HepG2 (cell line): ENCODE measurements around the gene AQP10. TPM values are rescaled to one million over a fixed set of nuclear protein-coding genes. Genes with fewer than 3 reads are reported as not detected.

Experiments used
- AFF4 ChIP-seq: sonication (generic); formaldehyde crosslinking; IDR thresholded peaks from 2 replicates; pipeline ENCODE4 v1.4.0; 2020; ENCODE audit warnings: missing genetic modification reagents
- ATRX ChIP-seq: sonication (generic); formaldehyde crosslinking; IDR thresholded peaks from 2 replicates; pipeline ENCODE4 v1.4.0; 2020; ENCODE audit warnings: missing genetic modification reagents, borderline replicate concordance
- CHD2 ChIP-seq: IDR thresholded peaks from 2 replicates; pipeline ENCODE4 v1.6.1; 2011; ENCODE audit warnings: low read depth, low read length, improper control_type of control experiment
- E2F2 ChIP-seq: sonication (generic); formaldehyde crosslinking; IDR thresholded peaks from 2 replicates; pipeline ENCODE4 v1.4.0; 2020; ENCODE audit warnings: missing genetic modification reagents, borderline replicate concordance
- GATAD2A ChIP-seq: IDR thresholded peaks from 2 replicates; pipeline ENCODE4 v1.6.1; 2016
- GTF3A ChIP-seq: sonication (generic); formaldehyde crosslinking; conservative IDR thresholded peaks from 2 replicates; pipeline ENCODE4 v1.4.0; 2020; ENCODE audit warnings: mild to moderate bottlenecking, missing genetic modification reagents
- NFE2 ChIP-seq: sonication (generic); formaldehyde crosslinking; IDR thresholded peaks from 2 replicates; pipeline ENCODE4 v1.4.0; 2020; ENCODE audit warnings: missing genetic modification reagents
- PHF8 ChIP-seq: sonication (generic); formaldehyde crosslinking; IDR thresholded peaks from 2 replicates; pipeline ENCODE4 v1.5.0; 2020; ENCODE audit warnings: missing genetic modification reagents
- SRSF1 ChIP-seq: fragments of 200-400 bp; formaldehyde crosslinking; optimal IDR thresholded peaks from 2 replicates; pipeline ENCODE3; 2017; ENCODE audit warnings: mild to moderate bottlenecking, low read depth, low read length, moderate library complexity
- STAT5B ChIP-seq: sonication (generic); formaldehyde crosslinking; IDR thresholded peaks from 2 replicates; pipeline ENCODE4 v1.4.0; 2020; ENCODE audit warnings: missing genetic modification reagents
- ZC3H13 ChIP-seq: sonication (generic); formaldehyde crosslinking; IDR thresholded peaks from 2 replicates; pipeline ENCODE4 v1.8.1; 2023; ENCODE audit warnings: mild to moderate bottlenecking, missing genetic modification reagents, moderate library complexity
- ZNF329 ChIP-seq: sonication (generic); formaldehyde crosslinking; IDR thresholded peaks from 2 replicates; pipeline ENCODE4 v1.9.0; 2021; ENCODE audit warnings: low read depth, mild to moderate bottlenecking, missing genetic modification reagents
- ZNF354B ChIP-seq: sonication (generic); formaldehyde crosslinking; IDR thresholded peaks from 2 replicates; pipeline ENCODE4 v1.8.0; 2022; ENCODE audit warnings: mild to moderate bottlenecking, missing genetic modification reagents
- ZNF639 ChIP-seq: conservative IDR thresholded peaks from 2 replicates; pipeline ENCODE4 v1.6.1; 2018; ENCODE audit warnings: missing genetic modification reagents
- ZNF687 ChIP-seq: sonication (generic); formaldehyde crosslinking; IDR thresholded peaks from 2 replicates; pipeline ENCODE4 v1.5.1; 2020; ENCODE audit warnings: mild to moderate bottlenecking, missing genetic modification reagents, moderate library complexity
- ZNF777 ChIP-seq: sonication (generic); formaldehyde crosslinking; IDR thresholded peaks from 2 replicates; pipeline ENCODE4 v1.4.0; 2020; ENCODE audit warnings: missing genetic modification reagents
- ZNF879 ChIP-seq: sonication (generic); formaldehyde crosslinking; IDR thresholded peaks from 2 replicates; pipeline ENCODE4 v1.8.1; 2023; ENCODE audit warnings: missing genetic modification reagents
- polyA plus RNA-seq, 8 experiments: library from polyadenylated mRNA; depleted of rRNA in 3 of 8; stranded (reverse) in 7 of 8; unstranded in 1 of 8; fragments of >200 nt; fragmentation: Illumina TruSeq in 4 of 8; extraction: Trizol in 4 of 8; gene quantifications; 2 replicates each; pipeline versions ENCODE4 v1.2.1 to v1.2.3, GENCODE V29; 2011 to 2016; ENCODE audit warnings: low read depth in 4 of 8, missing spikeins in 1 of 8, mixed read lengths in 1 of 8; ENCODE audit not compliant: insufficient read depth in 1 of 8
- total RNA-seq, 5 experiments: library from RNA; depleted of rRNA; stranded (reverse); fragments of >200 nt; fragmentation: Illumina TruSeq; extraction: Trizol; gene quantifications; 2 replicates each; pipeline ENCODE4 v1.2.3, GENCODE V29; 2016; ENCODE audit warnings: low read depth in 1 of 5
- TF ChIP-seq, protein P1 (sequence below): sonication (generic); formaldehyde crosslinking; IDR thresholded peaks from 2 replicates; pipeline ENCODE4 v1.5.0; 2020; ENCODE audit warnings: mild to moderate bottlenecking, missing genetic modification reagents, moderate library complexity

The AQP10 gene
- total and polyA plus RNA-seq, 2 of the 13 experiments (the other 11 are each of a cell fraction or from before 2014, with no cell fraction given): 0.30 TPM; not detected in 1

- no peak for TF ChIP-seq AFF4 (CRISPR knock-in tag)
- TF ChIP-seq ZNF879 (CRISPR knock-in tag): no peak
- no peak for TF ChIP-seq ZNF639 (CRISPR knock-in tag)
- TF ChIP-seq GATAD2A: peak; percentile 57; the same call in 1 of the 2 replicates
- TF ChIP-seq ZNF354B (CRISPR knock-in tag): no peak
- TF ChIP-seq PHF8 (CRISPR knock-in tag): no peak
- no peak for TF ChIP-seq CHD2
- no peak for TF ChIP-seq ZC3H13
- TF ChIP-seq ZNF777 (CRISPR knock-in tag): no peak
- TF ChIP-seq NFE2 (CRISPR knock-in tag): no peak
- TF ChIP-seq, protein P1, sequence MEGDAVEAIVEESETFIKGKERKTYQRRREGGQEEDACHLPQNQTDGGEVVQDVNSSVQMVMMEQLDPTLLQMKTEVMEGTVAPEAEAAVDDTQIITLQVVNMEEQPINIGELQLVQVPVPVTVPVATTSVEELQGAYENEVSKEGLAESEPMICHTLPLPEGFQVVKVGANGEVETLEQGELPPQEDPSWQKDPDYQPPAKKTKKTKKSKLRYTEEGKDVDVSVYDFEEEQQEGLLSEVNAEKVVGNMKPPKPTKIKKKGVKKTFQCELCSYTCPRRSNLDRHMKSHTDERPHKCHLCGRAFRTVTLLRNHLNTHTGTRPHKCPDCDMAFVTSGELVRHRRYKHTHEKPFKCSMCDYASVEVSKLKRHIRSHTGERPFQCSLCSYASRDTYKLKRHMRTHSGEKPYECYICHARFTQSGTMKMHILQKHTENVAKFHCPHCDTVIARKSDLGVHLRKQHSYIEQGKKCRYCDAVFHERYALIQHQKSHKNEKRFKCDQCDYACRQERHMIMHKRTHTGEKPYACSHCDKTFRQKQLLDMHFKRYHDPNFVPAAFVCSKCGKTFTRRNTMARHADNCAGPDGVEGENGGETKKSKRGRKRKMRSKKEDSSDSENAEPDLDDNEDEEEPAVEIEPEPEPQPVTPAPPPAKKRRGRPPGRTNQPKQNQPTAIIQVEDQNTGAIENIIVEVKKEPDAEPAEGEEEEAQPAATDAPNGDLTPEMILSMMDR (CRISPR knock-in tag): peak; percentile 90
- no peak for TF ChIP-seq STAT5B (CRISPR knock-in tag)
- no peak for TF ChIP-seq SRSF1
- no peak for TF ChIP-seq ZNF329
- TF ChIP-seq ZNF687: peak; percentile 71
- no peak for TF ChIP-seq ATRX (CRISPR knock-in tag)
- no peak for TF ChIP-seq GTF3A
- no peak for TF ChIP-seq E2F2
These were observed 14.3 kb downstream of the AQP10 start (continued) for GRCh38 chr1:154335025-154335714.
